NCI-H774 (cell line): Measurements from ENCODE around the gene ZNF850.

ENCODE experiments used
- DNase-seq: peaks from one replicate; lab custom pipeline; 2025; lab: John Stamatoyannopoulos, UW

The ZNF850 gene

DNA sequence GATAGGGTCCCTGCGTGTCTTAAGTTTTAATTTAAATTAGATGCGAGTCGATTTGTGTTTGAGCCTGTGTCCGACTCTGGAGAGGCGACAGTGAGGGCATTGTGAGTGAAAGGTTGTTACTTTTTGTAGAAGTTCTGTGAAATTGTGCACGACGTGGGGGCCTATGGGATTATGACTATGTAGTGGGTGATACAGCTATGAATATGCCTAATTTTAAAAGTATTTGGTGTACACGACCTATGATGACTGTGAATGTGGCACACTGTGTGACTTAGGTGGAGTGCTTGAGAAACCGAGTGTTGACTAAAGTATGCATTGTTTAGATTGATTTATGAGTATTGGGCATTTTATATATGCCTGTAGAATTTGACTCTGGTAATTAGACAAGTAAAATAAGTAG lies 84.5 kb downstream of the ZNF850 start:
- DNase-seq, result no peak

DNA sequence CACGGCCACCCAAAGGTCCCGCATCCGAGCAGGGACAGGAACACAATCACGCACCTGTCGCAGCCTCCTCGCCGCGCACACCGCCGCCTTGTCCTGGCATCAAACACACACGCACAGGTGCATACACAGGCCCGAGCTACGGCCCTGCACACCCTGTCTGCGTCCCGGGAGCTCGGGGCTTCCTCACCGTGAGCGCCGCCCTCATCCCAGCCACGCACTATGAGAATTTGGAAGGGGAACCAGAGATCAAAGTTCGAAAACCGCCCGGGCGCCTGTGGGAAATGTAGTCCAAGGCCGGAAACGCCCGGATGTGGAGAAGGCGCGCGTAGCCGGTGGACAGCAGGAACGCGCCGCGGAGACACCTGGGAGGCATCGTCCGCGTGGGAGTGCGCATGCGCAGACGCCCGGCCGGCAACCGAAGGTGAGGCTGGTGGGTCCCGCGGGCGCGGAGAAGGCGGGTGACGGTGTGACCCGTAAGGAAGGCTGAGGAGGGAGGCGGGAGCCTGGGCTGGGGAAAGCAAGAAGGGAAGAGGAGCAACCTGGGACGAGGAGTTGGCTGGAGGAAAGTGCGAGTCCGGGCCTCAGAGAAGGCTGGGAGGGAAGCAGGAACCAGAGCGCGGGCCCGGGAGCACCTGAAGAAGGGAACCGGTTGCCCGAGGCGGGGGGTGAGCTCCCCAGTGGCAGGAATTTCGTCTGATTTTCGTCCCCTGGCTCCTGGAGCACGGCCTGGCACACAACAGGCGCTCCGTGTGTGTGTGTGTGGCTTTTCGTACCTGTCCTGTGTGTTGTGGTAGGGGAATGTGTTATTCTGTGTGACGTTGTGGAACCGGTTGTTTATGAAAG lies 85.2 kb downstream of the ZNF850 start, which contains the start of gene ZNF567:
Gene ZNF567, plus strand, starts transcription at position 399 of the 843 bp plus-strand sequence. CDS start 7,256 bp downstream, outside the sequence.
- peak; percentile 94 for DNase-seq

DNA sequence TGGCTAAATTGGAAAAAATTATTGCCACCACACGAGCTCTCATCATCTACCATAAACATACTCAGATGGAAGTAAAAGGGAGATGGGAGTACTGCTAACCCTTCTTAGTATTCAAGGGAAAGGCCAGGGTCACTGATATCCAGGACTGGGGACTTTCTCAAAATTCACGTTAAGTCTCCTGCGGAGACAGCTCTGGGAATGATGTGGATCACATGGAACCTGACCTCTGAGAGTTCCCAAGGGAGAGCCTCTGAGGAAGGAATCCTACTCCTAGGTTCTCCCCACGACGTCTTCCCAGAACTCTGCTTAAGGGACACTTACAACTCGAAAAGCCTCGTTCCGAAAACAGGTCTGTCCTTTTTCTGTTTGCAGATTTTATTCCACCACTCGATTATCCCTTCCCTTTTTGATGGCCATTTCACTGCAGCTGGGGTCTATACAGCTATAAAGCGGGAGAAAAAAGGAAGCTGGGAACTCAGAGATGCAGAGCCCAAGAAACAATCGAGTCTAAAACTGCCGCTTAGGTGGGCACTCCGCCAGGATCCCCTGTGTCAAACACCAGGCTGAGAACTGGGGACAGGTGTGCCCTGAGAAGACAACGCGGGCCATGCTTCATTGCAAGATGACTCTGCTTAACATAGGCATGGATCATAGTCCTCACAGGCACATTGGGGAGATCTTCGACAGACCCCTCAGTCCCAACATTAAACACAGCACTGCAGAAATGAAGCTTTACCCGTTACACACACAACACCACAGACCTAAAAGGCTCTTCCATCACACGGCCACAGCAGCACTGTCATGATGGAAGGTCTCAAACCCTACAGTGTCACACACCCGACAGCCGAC lies 86.0 kb downstream of the ZNF850 start:
- DNase-seq, result no peak

DNA sequence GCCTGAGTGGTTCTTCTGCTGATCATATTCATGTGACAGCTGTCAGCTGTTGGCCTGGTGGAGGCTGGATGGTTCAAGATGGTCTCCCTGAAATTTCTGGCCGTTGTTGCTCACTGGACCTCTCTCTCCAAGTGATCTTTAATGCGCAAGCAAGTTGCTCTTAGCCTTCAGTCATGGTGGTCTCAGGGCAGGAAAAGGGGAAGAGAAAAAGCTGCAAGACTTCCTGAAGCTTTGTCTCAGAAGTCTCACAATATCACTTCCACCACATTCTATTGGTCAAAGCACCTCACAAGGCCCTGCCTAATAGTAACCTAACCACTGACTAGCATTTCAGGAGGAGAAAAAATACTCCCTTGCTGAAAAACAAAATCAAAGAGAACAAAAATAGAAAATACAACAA lies 86.8 kb downstream of the ZNF850 start:
- DNase-seq, result no peak

DNA sequence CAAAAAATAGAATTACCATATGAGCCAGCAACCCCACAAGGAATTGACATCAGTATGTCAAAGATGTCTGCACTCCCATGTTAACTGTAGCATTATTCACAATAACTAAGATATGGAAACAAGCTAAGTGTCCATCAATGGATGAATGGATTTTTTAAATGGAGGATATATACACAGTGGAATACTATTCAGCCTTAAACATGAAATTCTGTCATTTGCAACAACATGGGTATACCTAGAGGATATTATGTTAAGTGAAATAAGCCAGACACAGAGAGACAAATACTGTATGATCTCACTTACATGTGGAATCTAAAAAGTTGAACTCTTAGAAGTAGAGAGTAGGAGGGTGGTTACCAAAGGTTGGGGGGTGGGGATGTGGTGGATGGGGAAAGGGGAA lies 93.2 kb downstream of the ZNF850 start:
- no peak for DNase-seq

DNA sequence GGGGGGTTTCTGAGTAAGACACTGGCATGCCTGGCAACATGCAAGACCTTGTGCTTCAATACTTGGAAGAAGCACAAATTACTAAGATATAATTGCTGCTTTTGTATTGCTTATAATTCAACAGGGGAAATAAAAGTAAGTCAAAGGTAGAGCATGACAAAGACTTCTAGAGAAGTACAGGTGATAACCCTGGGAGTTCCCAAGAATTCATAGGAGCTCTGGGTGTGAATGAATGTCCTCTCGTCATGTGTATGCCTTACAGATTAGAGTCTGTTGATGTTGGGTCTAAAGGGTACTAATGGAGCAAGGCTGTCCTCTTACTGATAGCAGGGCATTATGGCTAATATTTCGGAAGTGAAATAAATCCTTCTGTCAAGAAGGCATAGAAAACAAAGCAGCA lies 98.4 kb downstream of the ZNF850 start:
- DNase-seq, result no peak

DNA sequence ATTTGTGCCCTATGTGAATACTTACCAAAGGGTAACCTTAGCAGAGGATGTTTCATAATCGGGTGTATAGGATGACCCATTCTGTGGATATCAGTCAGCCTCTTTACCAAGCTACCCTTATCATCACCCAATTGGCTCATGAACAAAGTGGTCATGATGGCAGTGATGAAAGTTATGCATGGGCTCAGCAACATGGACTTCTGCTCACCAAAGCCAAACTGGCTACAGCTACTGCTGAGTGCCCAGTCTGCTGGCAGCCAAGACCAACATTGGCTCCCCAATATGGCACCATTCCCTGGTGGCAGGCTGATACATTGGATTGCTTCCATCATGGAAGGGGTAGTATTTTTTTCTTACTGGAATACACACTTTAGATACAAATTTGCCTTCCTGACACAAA lies 100.2 kb downstream of the ZNF850 start:
- DNase-seq, result no peak

DNA sequence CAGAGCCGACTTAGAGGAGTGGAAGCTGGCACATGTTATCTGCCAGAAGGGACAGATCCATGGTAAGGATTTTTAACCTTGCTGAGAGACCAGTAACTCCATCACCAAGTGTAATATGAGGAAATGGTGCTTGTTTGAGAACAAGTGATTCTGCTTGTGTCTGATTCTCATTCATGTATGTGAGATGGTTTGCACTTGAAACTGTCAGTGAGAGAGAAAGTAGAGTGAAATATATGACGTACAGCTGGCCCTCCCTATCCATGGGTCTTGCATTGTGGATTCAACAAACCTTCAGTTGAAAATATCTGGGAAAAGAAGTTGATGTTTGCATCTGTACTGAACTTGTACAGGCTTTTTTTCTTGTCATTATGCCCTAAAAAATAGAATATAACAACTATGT lies 104.0 kb downstream of the ZNF850 start:
- no peak for DNase-seq

DNA sequence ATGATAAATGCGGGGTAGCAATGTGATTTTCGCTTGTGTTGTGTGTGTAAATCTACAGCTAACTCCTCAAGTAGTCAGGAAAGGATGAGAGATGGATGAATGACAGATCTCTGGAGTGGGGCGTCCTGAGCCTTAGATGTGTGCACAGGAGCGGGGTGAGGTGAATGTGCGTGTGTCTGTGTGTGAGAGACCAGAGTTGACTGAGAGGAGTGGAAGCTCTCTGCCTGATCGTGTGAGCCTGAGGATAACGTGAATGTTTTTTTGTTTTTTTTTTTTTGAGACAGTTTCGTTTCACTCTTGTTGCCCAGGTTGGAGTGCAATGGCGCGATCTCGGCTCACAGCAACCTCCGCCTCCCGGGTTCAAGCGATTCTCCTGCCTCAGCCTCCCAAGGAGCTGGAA lies 106.8 kb downstream of the ZNF850 start:
- no peak for DNase-seq
